ENCODE data around the gene BYSL. TPM values are rescaled to one million over a fixed set of nuclear protein-coding genes. Genes with fewer than 3 reads are reported as not detected.

The BYSL gene
- total RNA-seq, 2 experiments from 2014 or later: 36.1 to 54.5 TPM

DNA sequence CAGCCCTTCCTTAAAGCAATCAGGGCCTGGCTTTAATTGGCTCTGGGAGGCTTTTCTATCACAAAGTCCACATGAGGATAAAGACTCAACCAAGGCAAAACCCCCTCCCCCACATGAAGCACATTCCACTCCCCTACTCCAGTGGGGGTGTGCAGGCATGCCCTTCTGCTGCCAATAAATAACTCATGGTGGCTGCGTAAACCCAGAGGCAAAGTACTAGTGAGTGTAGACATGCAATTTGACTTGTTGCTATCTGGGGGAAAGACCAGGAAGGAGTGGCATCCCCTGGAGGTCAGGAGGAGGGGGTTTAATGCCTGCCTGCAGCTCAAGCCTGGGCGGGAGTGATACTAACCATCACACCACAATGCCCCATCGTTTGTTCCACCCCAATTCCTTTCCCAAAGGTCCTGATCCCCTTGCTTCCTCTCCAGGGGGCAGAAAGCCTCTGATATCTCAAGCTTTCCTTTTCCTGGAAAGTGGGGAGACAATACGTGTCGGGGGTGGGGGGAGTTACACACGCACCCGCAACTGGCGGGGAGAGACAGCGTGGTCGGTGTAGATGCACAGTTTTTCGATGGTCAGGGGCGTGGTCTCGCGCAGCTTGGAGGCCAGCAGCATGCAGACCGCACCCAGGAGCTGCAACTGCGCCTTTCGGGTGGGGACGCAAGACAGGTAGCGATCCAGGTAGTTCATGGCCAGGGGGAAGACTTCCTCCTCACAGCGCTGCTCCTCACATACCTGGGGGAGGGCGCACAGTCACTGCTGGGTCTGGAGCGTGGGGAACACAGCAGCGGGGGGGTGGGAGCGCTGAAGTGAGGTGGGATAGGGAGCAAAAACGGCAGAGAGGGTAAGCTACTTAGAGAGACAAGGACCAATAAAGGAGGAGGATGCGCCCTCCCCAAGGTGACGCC lies 18.8 kb downstream of the BYSL start:
- DNase-seq (ENCODE audit: low spot score): peak; percentile 45
- peak overlapping the region; percentile 82 for H3K27ac ChIP-seq (ENCODE audit: low read depth, low read length, poor library complexity, severe bottlenecking)
- no peaks in the 10 kb centered on the region for H3K9me3 ChIP-seq (ENCODE audit: low read length)
- H3K9me2 ChIP-seq (ENCODE audit: insufficient read depth, low read length): no peaks in the 10 kb centered on the region
- ChIA-PET CTCF (ENCODE audit: unreplicated experiment) (interaction anchor here (1.1 to 2.5 kb wide), 4 partner anchors 19 to 108 kb away, joined by 3 to 9 read pairs (median 4); partner anchors contain the start of genes BYSL and MED20), POLR2A (interaction anchor here (0.6 to 3.2 kb wide), 15 partner anchors 11 to 631 kb away, joined by 4 to 19 read pairs (median 5); partner anchors contain the start of genes TAF8 and USP49)
- no TSS peak for BruUV-seq (replicated peaks)
- H3K4me1 ChIP-seq (ENCODE audit: insufficient read depth, low read length, poor library complexity, severe bottlenecking): peaks cover 76% of the 10 kb centered on the region
- peak overlapping the region; percentile 93 for H3K4me2 ChIP-seq (ENCODE audit: low read length)
- peaks cover 64% of the 10 kb centered on the region for H3K36me3 ChIP-seq (ENCODE audit: insufficient read depth, low read length)
- H3K79me2 ChIP-seq (ENCODE audit: insufficient read depth, low read depth, low read length): peaks cover 79% of the 10 kb centered on the region
- no peak overlapping the region for H2AFZ ChIP-seq (ENCODE audit: low read length)
- H4K20me1 ChIP-seq (ENCODE audit: insufficient read depth, low read length): peaks cover 33% of the 10 kb centered on the region
- intact Hi-C loops (cut with micrococcal nuclease; ENCODE audit: unreplicated experiment): loop anchor here (1.0 to 5.0 kb wide), 3 partner anchors 37 to 153 kb away; partner anchors contain the start of gene TOMM6
- H3K4me3 ChIP-seq (ENCODE audit: low read depth, low read length, poor library complexity, severe bottlenecking): peak overlapping the region; percentile 93
- TF ChIP-seq EZH2phosphoT487 (IDR thresholded peaks at IDR 0.05; ENCODE audit: borderline replicate concordance, low read depth, low read length): no peak
- TF ChIP-seq, protein P1, sequence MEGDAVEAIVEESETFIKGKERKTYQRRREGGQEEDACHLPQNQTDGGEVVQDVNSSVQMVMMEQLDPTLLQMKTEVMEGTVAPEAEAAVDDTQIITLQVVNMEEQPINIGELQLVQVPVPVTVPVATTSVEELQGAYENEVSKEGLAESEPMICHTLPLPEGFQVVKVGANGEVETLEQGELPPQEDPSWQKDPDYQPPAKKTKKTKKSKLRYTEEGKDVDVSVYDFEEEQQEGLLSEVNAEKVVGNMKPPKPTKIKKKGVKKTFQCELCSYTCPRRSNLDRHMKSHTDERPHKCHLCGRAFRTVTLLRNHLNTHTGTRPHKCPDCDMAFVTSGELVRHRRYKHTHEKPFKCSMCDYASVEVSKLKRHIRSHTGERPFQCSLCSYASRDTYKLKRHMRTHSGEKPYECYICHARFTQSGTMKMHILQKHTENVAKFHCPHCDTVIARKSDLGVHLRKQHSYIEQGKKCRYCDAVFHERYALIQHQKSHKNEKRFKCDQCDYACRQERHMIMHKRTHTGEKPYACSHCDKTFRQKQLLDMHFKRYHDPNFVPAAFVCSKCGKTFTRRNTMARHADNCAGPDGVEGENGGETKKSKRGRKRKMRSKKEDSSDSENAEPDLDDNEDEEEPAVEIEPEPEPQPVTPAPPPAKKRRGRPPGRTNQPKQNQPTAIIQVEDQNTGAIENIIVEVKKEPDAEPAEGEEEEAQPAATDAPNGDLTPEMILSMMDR (conservative IDR thresholded peaks at IDR 0.05; ENCODE audit: low read length): no peak

DNA sequence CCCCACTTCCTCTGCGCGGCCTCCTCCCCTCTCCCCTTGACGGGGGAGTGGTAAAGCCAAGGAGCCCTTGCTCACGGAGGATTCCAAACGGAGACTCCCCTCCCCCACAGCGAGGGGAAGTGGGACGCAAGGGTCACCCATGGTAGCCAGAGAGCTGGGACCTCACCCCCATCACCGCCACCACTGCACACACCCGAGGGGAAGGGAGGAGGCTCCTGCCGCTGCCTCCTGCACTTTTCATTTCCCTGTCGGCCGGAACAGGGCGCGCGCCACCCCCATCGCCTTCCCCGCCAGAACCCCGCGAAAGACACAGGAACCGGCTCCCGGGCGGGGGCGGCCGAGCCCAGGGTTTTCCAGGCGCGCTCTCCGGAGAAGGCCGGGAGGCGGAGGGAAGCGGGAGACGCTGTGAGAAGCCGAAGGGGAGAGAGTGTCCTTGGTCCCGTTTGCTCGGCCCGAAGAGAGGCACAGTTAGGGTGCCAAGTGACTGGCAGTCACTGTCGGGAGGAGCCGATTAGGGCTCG lies 19.5 kb downstream of the BYSL start:
- TF ChIP-seq, protein P1 (conservative IDR thresholded peaks at IDR 0.05; ENCODE audit: low read length): no peak
- TF ChIP-seq EZH2phosphoT487 (IDR thresholded peaks at IDR 0.05; ENCODE audit: borderline replicate concordance, low read depth, low read length): no peak
- peak overlapping the region; percentile 82 for H3K27ac ChIP-seq (ENCODE audit: low read depth, low read length, poor library complexity, severe bottlenecking)
- no TSS peak for BruUV-seq (replicated peaks)
- H3K79me2 ChIP-seq (ENCODE audit: insufficient read depth, low read depth, low read length): peaks cover 72% of the 10 kb centered on the region
- CTCF ChIA-PET (ENCODE audit: unreplicated experiment): interaction anchor here (0.6 to 2.5 kb wide), 5 partner anchors 10 to 108 kb away, joined by 3 to 9 read pairs (median 3); partner anchors contain the start of genes BYSL and MED20
- peaks cover 73% of the 10 kb centered on the region for H3K4me1 ChIP-seq (ENCODE audit: insufficient read depth, low read length, poor library complexity, severe bottlenecking)
- no peaks in the 10 kb centered on the region for H3K9me3 ChIP-seq (ENCODE audit: low read length)
- H3K4me3 ChIP-seq (ENCODE audit: low read depth, low read length, poor library complexity, severe bottlenecking): peak overlapping the region; percentile 93
- POLR2A ChIA-PET: interaction anchor here (0.6 to 3.2 kb wide), 11 partner anchors 12 to 630 kb away, joined by 4 to 19 read pairs (median 7); no protein-coding TSS in a partner anchor
- DNase-seq (ENCODE audit: low spot score): peak; percentile 64
- no peak overlapping the region for H2AFZ ChIP-seq (ENCODE audit: low read length)
- intact Hi-C loops (cut with micrococcal nuclease; ENCODE audit: unreplicated experiment): loop anchor here (1.0 to 5.0 kb wide), 5 partner anchors 36 to 154 kb away; partner anchors contain the start of gene TOMM6
- no peaks in the 10 kb centered on the region for H3K9me2 ChIP-seq (ENCODE audit: insufficient read depth, low read length)
- H4K20me1 ChIP-seq (ENCODE audit: insufficient read depth, low read length): peaks cover 27% of the 10 kb centered on the region
- peaks cover 56% of the 10 kb centered on the region for H3K36me3 ChIP-seq (ENCODE audit: insufficient read depth, low read length)
- peak overlapping the region; percentile 93 for H3K4me2 ChIP-seq (ENCODE audit: low read length)
